ENCODE measurements around the gene RAPGEF4.
"Not testable (repeated sequence)": the region's sequence is repeated elsewhere in the genome, so short reads cannot be mapped to it uniquely, and the experiment has no call there.

RAPGEF4 gene

DNA sequence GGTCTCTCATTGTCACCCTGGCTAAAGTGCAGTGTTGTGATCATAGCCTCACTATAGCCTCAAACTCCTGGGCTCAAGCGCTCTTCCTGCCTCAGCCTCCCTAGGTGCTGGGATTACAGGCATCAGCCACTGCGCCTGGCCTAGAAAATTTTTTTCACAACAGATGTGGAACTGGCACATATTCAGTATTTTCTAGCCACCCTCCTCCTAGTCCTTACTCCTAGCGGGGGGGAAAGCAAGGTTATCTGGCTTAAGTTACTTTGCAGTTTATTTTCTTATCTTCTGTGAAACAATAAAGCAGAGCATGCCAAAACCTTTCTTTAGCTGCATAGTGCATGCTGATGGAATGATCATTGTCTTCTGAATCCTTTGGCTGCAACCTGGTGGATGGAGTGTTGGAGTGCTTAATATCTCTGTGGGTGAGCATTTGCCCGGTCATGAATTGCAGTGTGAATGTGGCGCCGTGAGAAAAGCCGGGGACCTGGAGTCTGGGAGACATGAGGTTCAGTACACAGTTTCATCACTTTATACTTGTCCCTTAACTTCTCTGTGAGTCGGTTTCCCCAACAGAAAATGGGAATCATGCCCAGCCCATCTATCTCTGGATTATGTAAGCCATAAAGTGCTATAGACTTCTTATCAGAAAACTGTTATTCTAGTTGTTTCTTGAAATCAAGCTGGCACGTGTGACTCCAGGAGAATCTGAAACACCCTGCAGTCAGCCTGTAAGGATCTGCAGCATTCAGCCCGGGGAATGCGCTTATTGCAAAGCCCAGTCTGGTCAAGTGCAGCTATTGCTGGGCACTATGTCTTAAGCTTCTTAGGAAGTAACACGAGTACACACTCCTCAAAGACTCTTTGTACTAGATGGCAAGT is 301.8 kb downstream of the RAPGEF4 start:
- DNase-seq (ENCODE audit: low read depth), result no peak

DNA sequence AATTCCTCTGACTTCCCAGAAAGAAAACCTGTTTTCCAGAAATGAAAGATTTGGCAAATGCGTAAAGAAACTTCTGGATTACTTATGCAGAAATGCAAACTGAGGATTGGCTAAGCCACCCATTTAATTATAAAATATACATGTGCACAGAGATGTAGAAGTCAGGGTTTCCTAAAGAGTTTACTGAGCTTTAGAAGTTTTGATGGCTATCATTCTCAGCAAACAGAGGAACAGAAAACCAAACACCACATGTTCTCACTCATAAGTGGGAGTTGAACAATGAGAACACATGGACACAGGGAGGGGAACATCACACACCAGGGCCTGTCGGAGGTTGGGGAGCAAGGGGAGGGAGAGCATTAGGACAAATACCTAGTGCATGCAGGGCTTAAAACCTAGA is 302.6 kb downstream of the RAPGEF4 start:
- not testable (repeated sequence) for DNase-seq (ENCODE audit: low read depth)

- no peak for DNase-seq (ENCODE audit: low read depth)
These were observed 305.1 kb downstream of the RAPGEF4 start for GRCh38 chr2:173040729-173041128.

GRCh38 chr2:173043476-173043875 is 307.8 kb downstream of the RAPGEF4 start:
- DNase-seq (ENCODE audit: low read depth), result no peak

DNA sequence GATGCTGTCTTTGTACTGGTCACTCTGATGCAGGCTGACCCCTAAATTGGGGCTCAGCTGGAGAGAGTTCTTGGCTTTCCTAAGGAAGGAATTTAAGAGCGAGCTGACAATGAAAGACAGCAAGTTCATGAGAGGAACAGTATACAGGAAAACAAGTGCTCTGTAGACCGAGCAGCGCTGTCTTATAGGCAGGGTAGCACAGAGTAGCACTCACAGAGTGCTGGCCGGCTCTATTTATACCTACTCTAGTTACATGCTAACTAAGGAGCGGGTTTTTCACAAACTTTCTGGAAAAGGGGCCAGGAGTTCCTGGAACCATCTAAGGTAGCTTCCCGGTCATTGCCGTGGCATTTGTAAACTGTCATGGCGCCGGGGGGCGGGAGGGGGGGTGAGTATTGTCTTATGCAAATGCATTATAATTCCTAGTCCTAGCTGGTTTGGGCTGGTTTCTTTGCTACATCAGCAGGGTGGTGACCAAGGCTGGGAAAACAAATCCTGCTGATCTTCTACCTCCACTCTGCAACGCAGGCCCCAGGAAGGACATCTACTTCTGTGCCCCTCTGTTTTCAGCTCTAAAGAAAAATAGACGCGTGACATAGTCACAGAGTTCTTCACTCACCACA is 308.4 kb downstream of the RAPGEF4 start:
- no peak for DNase-seq (ENCODE audit: low read depth)

DNA sequence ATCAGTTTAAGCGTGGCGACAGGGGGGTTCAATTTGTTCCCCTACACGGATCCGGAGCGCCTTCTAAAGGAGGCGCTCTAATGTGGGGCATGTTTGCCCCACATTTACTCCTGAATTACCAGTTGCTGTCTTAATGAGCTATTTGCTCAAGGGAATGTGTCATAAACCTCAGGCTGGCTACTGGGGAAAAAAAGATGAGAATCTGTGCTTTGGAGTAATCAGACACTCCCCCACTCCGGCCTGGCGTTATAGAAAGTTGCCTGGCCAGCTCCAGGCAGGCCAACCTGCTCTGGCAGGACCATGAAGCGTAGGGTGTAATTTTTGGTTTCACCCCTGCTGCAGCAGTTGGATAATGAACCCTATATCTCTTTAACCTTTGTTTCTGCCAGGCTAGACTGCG is 309.0 kb downstream of the RAPGEF4 start:
- no peak for DNase-seq (ENCODE audit: low read depth)

DNA sequence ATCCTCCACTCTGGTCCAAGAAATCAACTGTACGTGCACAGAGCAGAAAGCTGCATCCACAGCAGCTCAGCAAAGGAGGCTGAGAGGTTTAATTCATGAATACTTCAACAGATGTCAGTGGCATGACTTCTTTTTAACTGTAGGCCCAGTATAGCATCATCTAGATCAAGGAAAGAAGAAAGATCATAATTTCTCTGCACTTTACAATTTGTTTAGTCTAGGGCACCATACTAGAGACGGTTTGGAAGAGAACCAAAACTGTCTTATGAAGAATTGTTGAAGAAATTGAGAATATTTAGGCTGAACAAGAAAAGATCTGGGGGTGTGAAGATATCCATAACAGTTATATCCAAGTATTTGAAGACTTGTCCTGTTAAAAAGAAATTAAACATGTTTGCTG is 309.5 kb downstream of the RAPGEF4 start:
- no peak for DNase-seq (ENCODE audit: low read depth)

DNA sequence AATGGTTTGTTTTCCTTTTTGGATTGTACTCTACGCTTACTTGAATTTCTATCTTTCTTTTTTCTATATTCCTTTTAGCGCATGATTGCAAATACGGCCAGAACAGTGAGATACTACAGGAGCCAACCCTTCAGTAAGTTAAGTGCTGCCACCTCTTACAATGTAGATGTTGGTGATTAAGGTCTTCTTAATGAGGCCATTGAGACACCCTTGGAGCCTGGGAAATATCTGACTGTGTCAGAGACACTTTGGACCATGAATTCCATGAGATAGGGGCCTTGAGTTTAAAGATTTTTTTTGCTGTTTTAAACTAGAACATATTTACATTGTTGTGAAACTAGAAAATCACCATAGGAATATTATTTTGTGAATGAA is 312.9 kb downstream of the RAPGEF4 start:
- DNase-seq (ENCODE audit: low read depth), result no peak

GRCh38 chr2:173048897-173049661 is 313.4 kb downstream of the RAPGEF4 start:
- no peak for DNase-seq (ENCODE audit: low read depth)

DNA sequence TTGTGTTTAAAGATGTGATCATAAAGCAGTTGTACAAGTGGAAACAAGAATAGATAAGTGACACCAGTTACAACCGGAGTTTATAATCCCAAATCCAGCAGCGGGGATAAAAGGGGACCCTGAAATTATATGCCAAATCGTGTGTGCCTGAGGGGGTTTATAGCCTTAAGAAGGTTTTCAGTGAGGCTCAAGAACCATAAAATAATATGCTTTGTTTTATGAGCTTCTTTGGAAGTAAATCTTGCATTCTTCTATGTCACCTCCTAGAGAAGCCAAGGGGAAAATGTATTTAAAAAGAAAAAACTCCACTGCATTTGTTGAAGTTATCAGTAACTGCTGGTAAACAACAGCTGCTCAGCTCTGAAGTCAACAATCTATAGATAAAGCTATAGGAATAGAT is 314.2 kb downstream of the RAPGEF4 start:
- DNase-seq (ENCODE audit: low read depth), result no peak

DNA sequence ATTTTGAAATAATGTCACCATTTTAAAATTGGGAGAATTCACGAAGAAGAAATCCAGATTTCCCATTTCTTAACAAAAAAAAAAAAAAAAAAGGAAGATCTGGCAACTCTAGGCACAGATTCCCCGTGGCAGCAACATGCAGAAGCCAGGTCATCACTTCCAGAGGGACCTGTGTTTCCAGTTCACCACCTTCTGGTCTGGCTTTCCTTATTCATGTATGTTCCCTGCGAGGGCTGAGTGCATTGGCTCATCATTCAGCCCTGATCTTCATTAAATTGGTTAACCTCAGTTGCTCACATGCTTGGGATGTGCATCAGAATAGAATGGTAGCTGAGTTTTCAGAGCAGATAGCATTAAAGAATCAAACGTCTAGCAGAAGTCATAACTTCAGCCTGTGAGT is 315.0 kb downstream of the RAPGEF4 start:
- DNase-seq (ENCODE audit: low read depth), result no peak

DNA sequence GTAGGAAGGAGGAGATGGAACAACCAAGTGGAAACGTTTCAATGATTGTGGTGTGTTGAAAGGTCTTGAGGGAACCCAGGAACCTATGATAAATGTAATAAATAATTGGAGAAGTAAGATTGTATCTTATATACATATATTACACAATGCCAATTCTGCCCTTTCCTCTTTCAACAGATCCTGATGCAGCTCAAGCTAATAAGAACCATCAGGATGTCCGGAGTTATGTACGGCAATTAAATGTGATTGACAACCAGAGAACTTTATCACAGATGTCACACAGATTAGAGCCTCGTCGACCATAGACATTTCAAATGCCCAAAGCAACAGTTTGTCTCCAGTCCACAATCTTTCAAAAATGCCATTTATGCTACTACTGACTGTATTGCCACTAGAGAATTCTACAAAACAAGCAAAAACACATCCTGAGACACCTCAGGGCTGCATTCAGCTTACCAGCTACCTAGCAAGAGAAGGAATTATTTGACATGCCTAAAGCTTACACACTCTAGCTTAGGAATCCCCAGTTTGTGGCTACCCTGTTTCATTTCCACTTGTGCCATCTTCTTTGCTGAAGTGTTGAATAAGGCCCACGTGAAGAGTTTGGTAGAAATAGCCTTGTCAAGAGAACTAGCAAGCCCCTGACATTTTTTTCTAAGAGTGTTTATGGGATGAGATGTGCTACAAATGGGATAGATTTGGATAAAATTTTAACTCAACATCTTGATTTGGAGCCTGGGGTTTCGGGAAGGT is 316.0 kb downstream of the RAPGEF4 start:
- no peak for DNase-seq (ENCODE audit: low read depth)

GRCh38 chr2:173053043-173053699 is 317.5 kb downstream of the RAPGEF4 start:
- DNase-seq (ENCODE audit: low read depth), result no peak

GRCh38 chr2:173054466-173054865 is 318.8 kb downstream of the RAPGEF4 start:
- DNase-seq (ENCODE audit: low read depth), result no peak

DNA sequence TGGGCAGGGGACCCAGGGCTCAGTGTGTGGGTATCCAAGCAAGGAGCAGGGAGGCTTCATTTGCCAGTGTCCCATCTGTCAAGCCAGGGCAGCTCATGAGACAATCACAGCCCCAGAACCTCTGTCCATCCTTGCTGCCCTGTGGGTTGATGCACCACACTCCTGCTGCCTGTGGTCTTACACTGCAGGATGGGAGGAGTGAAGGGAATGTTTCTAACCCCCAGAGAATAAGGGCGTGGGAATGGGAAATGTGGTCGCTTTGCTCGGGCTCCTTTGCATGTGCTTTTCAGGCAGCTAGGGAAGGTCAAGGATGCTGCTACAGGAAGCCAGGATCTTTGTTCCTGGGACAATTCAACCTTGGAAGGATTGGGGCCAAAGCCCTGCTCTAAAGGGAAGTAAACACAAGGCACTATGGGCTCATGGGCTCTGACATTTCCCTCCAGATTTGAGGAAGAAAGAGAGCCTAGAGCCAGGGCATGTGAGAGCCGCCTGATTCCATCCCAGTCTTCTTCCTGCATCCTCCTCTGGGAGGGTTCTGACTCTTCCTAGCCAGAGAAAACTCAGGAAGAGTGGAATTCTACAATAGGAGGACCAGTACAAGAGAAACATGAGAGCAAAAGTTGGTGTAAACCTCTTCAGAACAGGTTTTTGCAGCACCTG is 321.2 kb downstream of the RAPGEF4 start:
- DNase-seq (ENCODE audit: low read depth), result no peak

GRCh38 chr2:173058097-173058496 is 322.5 kb downstream of the RAPGEF4 start:
- no peak for DNase-seq (ENCODE audit: low read depth)

- no peak for DNase-seq (ENCODE audit: low read depth)
These were observed 323.0 kb downstream of the RAPGEF4 start for GRCh38 chr2:173058673-173059072.

DNA sequence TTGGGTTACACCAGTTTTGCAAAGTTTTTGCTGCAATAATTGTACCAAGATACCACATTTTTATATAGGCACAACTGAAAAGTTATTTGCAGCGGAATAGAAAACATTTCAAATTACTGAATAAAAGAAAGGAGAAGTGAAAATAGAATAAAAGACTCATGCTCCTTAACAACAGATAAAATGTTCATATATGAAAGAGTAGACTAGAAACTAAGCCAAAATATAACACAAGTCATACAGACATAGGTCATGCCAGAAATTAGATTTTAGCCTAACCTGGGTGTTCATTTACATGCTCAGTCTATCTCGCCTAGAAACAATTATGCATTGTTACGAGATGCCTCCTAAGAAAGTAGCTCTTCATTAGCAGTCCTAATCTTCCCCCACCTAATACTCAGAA is 323.6 kb downstream of the RAPGEF4 start:
- DNase-seq (ENCODE audit: low read depth), result no peak

DNA sequence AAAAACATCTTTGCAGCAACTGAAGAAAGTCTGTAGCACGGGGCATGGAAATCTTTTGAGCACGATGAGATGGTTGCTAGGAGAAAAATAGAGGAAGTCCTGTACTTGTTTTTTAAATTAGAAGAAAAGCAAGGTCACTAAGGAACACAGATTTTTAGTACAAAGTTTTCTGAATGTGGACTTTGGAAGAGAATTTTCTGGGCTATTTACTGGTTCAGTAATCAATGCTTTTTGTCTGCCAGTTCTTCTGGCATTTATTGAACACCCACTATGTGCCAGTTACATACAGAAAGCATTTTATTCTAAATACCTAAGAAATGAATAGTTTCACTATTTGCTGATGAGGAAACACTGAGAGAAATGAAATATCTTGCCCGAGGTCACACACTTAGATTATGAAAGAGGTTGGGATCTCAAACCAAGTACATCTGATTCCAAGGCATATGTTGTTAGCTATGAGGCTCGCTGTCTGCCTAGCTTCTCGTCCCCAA is 324.4 kb downstream of the RAPGEF4 start:
- no peak for DNase-seq (ENCODE audit: low read depth)

DNA sequence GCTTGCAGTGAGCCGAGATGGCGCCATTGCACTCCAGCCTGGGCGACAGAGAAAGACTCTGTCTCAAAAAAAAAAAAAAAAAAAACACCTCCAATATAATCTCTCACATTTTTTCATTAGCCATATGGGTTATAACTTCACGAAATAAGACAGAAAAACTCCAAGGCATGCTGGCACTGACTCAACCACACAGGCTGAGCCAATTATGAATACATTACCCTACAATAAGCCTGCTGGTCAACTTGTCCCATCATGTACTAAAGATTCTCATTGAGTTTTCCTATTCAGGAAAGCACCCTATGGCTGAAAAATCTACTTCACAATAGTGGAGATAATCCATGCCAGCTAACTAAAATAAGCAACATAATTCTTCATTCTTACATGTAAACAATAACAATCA is 327.2 kb downstream of the RAPGEF4 start:
- DNase-seq (ENCODE audit: low read depth), result no peak

Measured in activated T-helper 9 cell treated with anti-CD3 and anti-CD28 coated beads, Interleukin-2, amount 50 U/mL, for 16 hours (primary cell).